HG03066 (cell line): ENCODE data around the gene HSBP1L1.

Experiments used
- ATAC-seq: cut with Tn5 transposase; IDR thresholded peaks from one replicate; pipeline ENCODE4 v1.9.1; 2021; ENCODE audit warnings: low read depth; ENCODE audit not compliant: unreplicated experiment

Gene HSBP1L1

GRCh38 chr18:79964330-79965118, at the start of gene HSBP1L1:
HSBP1L1 (plus strand) TSS chr18:79964643; CDS start chr18:79964736, 93 bp downstream.
- ATAC-seq = peak; percentile 85

- no peak for ATAC-seq
Observed at GRCh38 chr18:79915161-79916127, 49.0 kb upstream of the HSBP1L1 start.

GRCh38 chr18:79916128-79916494, 48.3 kb upstream of the HSBP1L1 start:
- ATAC-seq = no peak

- no peak for ATAC-seq
Observed at GRCh38 chr18:79916546-79917168, 47.8 kb upstream of the HSBP1L1 start.

GRCh38 chr18:79917169-79917852, 47.1 kb upstream of the HSBP1L1 start:
- no peak for ATAC-seq

GRCh38 chr18:79917853-79918614, 46.4 kb upstream of the HSBP1L1 start:
- ATAC-seq = no peak

GRCh38 chr18:79918615-79919011, 45.8 kb upstream of the HSBP1L1 start:
- ATAC-seq = no peak

GRCh38 chr18:79919089-79919488, 45.4 kb upstream of the HSBP1L1 start:
- ATAC-seq = no peak

GRCh38 chr18:79921984-79922965, 42.2 kb upstream of the HSBP1L1 start:
- no peak for ATAC-seq

- ATAC-seq = no peak
Observed at GRCh38 chr18:79922971-79923411, 41.5 kb upstream of the HSBP1L1 start.

GRCh38 chr18:79923896-79924585, 40.4 kb upstream of the HSBP1L1 start:
- no peak for ATAC-seq

GRCh38 chr18:79924814-79925731, 39.4 kb upstream of the HSBP1L1 start:
- ATAC-seq = no peak

GRCh38 chr18:79926306-79926705, 38.1 kb upstream of the HSBP1L1 start:
- no peak for ATAC-seq

GRCh38 chr18:79926715-79927606, 37.5 kb upstream of the HSBP1L1 start:
- no peak for ATAC-seq

- ATAC-seq = no peak
Observed at GRCh38 chr18:79927607-79928562, 36.6 kb upstream of the HSBP1L1 start.
